Testis (tissue), 3 donors: ENCODE data around the gene ACBD6. TPM values are rescaled to one million over a fixed set of nuclear protein-coding genes. Genes with fewer than 3 reads are reported as not detected.

Experiments
- DNase-seq: peaks from one replicate; pipeline ENCODE4 v3.0.0-alpha.2; 2019
- H3K27ac ChIP-seq, 2 donors: fragments of 200-600 bp; sonication (generic); one replicate each; pipeline ENCODE4 v1.5.1; 2019
- H3K27me3 ChIP-seq: fragments of 200-600 bp; sonication (generic); one replicate; pipeline ENCODE4 v1.5.1; 2019
- H3K36me3 ChIP-seq: fragments of 200-600 bp; sonication (generic); one replicate; pipeline ENCODE4 v1.5.1; 2017; ENCODE audit warnings: low read depth; ENCODE audit errors: missing control alignments
- H3K4me1 ChIP-seq: fragments of 200-600 bp; sonication (generic); one replicate; pipeline ENCODE4 v1.5.1; 2019
- H3K4me3 ChIP-seq, 2 donors: fragments of 200-600 bp; sonication (generic); one replicate each; pipeline ENCODE4 v1.5.1; 2017 to 2019
- H3K9me3 ChIP-seq: fragments of 200-600 bp; sonication (generic); one replicate; pipeline ENCODE4 v1.5.1; 2017
- POLR2A ChIP-seq: fragments of 450-650 bp; IDR thresholded peaks from one replicate; pipeline ENCODE4 v1.6.1; 2017; ENCODE audit warnings: antibody characterized with exemption, mild to moderate bottlenecking, moderate library complexity
- WGBS, 2 donors: methylation state at CpG; one replicate each; pipeline ENCODE4 v1.1.5; 2018; 5-methylcytosine and 5-hydroxymethylcytosine counted together
- intact Hi-C: fragments of 100-400 bp; cut with DNase I; formaldehyde crosslinking; loops from one replicate; pipeline ENCODE4 v1.15.1; 2023; ENCODE audit warnings: low total_unique reads
- polyA plus RNA-seq: library from polyadenylated mRNA; stranded (reverse); fragments of 350-450 nt; fragmentation: Illumina TruSeq; extraction: RNeasy Lipid Tissue Mini Kit (QIAGEN cat#74804); gene quantifications from one replicate; pipeline ENCODE4 v1.2.3, GENCODE V29; 2014; ENCODE audit warnings: low read depth, low replicate concordance; ENCODE audit not compliant: insufficient read depth
- total RNA-seq, 2 donors: library from RNA; depleted of rRNA; stranded (reverse); fragments of >200 nt; gene quantifications; one replicate each; pipeline ENCODE4 v1.2.3, GENCODE V29; 2016
- TF ChIP-seq, protein P1 (sequence below), 3 experiments: fragments of 450-650 bp in 2 of 3; fragments of 200-600 bp in 1 of 3; sonication (generic) in 1 of 3; IDR thresholded peaks; one replicate each; pipeline ENCODE4 v1.5.1; 2016 to 2019; ENCODE audit warnings: antibody characterized with exemption in 3 of 3, mild to moderate bottlenecking in 2 of 3, moderate library complexity in 1 of 3

Gene ACBD6
- total and polyA plus RNA-seq, 3 donors from 2014 or later: 61.9 to 102 (median 97.2) TPM

DNA sequence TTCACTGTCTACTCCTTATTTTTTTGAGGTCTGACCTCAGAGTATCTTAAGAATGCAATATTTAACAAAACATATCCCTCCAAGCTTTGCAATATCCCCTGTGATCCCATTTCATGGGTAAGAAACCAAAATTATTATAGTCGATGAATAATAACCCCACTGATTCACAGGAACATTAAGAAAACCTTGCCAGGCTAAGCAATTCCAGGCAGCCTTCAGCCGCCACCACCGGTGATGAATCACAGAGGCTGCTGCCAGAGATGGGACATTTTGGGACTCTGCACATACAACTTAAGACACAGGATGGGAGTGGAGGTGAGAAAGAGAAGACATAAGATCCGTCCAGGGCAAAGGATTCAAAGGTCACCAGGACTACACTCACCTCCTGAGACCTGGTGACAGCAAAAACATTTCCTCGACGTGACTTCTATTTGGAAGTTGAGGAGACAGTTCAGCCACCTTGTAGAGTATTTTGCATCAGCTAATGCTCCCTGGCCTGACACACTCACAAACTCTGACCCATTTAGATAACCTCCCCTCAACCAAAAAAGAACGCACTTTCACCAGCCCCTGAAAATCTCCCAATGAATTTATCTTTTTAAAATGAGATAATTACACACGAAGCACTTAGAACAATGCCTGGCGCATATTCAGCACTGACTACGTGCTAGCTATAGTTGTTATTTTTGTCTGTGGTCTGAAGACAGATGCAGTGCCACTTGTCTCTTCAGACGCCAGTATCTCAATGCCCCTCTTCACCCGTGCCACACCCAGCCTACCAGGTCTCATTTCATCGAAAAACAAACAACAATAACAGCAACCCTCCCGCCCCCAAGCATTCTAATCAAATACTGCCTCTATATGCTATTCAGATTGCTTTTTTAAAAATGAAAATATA, 38.6 kb upstream of the ACBD6 start:
- no peak overlapping the region for H3K4me3 ChIP-seq
- 71 to 72% methylated on average over 14 of the region's 14 CpGs for WGBS, 2 donors
- intact Hi-C loops: no loop called here
- H3K9me3 ChIP-seq: no peaks in the 10 kb centered on the region
- TF ChIP-seq POLR2A: no peak
- TF ChIP-seq, protein P1, sequence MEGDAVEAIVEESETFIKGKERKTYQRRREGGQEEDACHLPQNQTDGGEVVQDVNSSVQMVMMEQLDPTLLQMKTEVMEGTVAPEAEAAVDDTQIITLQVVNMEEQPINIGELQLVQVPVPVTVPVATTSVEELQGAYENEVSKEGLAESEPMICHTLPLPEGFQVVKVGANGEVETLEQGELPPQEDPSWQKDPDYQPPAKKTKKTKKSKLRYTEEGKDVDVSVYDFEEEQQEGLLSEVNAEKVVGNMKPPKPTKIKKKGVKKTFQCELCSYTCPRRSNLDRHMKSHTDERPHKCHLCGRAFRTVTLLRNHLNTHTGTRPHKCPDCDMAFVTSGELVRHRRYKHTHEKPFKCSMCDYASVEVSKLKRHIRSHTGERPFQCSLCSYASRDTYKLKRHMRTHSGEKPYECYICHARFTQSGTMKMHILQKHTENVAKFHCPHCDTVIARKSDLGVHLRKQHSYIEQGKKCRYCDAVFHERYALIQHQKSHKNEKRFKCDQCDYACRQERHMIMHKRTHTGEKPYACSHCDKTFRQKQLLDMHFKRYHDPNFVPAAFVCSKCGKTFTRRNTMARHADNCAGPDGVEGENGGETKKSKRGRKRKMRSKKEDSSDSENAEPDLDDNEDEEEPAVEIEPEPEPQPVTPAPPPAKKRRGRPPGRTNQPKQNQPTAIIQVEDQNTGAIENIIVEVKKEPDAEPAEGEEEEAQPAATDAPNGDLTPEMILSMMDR (IDR thresholded peaks at IDR 0.05): no peak
- DNase-seq: no peak
- H3K4me1 ChIP-seq: peaks cover 14% of the 10 kb centered on the region
- no peaks in the 10 kb centered on the region for H3K36me3 ChIP-seq
- H3K27ac ChIP-seq: no peak overlapping the region
- H3K27me3 ChIP-seq: no peaks in the 10 kb centered on the region

DNA sequence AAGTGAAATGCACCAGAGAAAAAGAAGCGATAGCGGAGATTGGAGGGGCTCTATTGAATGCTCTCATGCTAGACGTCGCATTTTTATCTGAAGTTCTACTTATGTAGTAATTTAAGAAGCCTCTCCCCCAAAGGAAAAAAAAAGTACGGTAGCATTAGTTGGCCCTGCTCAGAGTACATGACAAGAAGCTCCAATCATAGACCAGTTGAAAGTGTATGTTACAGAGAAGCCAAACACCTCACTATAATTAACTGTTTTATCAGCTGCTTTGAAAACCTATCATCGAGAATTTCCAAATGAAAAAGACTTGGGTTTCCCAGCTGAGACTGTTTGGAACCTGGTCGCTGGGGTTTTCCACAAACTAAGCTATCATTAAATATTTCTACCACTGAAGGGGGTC, 36.8 kb upstream of the ACBD6 start:
- Histone ChIP-seq H3K9me3 (no peaks in the 10 kb centered on the region), H3K27me3 (no peaks in the 10 kb centered on the region), H3K4me1 (peaks cover 14% of the 10 kb centered on the region), H3K27ac (no peak overlapping the region), H3K36me3 (no peaks in the 10 kb centered on the region), H3K4me3 (no peak overlapping the region)
- no peak for DNase-seq
- TF ChIP-seq POLR2A: no peak
- TF ChIP-seq, protein P1 (IDR thresholded peaks at IDR 0.05): no peak
- intact Hi-C loops: loop anchor here (10.0 kb wide), 1 partner anchor 316 kb away; no protein-coding TSS in a partner anchor
- 80% methylated on average over 7 of the region's 7 CpGs for WGBS, 2 donors

DNA sequence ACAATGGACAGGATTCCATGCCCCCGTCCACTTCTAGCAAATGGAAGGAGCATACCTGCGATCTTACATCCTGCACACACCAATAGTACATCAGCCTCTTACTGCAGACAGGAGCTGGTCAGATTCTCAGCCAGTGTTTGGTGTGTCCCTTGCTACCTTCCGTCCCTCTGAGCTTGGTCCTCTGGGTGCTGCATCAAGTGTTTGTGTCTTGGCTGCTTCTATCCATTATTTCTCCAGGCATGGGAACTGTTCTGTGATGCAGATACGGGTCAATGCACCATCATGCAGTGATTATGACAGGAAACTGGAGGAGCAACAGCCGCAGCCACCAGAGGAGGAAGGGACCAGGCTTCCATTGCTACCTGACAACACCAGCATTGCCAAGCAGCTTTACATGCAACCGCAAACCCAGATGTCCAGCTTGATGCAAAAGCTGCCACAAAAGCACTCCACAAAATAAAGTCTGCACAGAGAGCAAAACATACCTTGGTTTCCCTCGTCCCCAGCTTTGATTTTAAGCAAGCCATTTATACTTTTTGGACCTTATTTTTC, 34.5 kb upstream of the ACBD6 start:
- no peak for DNase-seq
- TF ChIP-seq, protein P1 (IDR thresholded peaks at IDR 0.05): no peak
- TF ChIP-seq POLR2A: no peak
- Histone ChIP-seq H3K27ac (no peak overlapping the region), H3K36me3 (no peaks in the 10 kb centered on the region), H3K4me1 (no peaks in the 10 kb centered on the region), H3K4me3 (no peak overlapping the region), H3K27me3 (no peaks in the 10 kb centered on the region), H3K9me3 (no peaks in the 10 kb centered on the region)
- WGBS, 2 donors: 83 to 95% methylated on average over 7 of the region's 7 CpGs
- intact Hi-C loops: loop anchor here (10.0 kb wide), 1 partner anchor 318 kb away; no protein-coding TSS in a partner anchor

DNA sequence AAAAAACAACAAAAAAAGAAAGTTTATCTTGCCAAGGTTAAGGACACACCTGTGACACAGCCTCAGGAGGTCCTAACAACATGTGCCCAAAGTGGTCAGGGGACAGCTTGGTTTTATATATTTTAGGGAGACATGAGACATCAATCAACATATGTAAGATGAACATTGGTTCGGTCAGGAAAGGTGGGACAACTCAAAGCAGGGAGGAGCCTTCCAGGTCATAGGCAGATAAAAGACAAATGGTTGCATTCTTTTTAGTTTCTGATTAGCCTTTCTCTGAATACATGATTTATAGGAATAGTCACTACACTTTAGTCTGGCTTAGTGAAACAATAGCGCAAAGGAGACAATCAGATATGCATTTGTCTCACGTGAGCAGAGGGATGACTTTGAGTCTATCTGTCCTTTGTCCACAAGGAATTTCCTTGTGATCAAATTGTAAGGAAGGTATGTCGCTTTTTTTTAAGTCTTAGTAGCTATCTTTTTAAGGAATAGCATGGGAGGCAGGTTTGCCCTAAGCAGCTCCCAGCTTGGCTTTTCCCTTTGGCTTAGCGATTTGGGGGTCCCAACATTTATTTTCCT, 33.1 kb upstream of the ACBD6 start:
- Histone ChIP-seq H3K4me1 (no peaks in the 10 kb centered on the region), H3K36me3 (no peaks in the 10 kb centered on the region), H3K27ac (no peak overlapping the region), H3K4me3 (no peak overlapping the region), H3K9me3 (no peaks in the 10 kb centered on the region), H3K27me3 (no peaks in the 10 kb centered on the region)
- intact Hi-C loops: loop anchor here (10.0 kb wide), 1 partner anchor 319 kb away; no protein-coding TSS in a partner anchor
- no peak for TF ChIP-seq POLR2A
- TF ChIP-seq, protein P1 (IDR thresholded peaks at IDR 0.05): no peak
- DNase-seq: no peak
- WGBS, 2 donors: 78 to 87% methylated on average over 5 of the region's 5 CpGs
